Measurements from ENCODE around the gene PKD1. TPM values are rescaled to one million over a fixed set of nuclear protein-coding genes. Genes with fewer than 3 reads are reported as not detected.

PKD1 gene
- total RNA-seq, 1 donor from 2014 or later: 97.8 TPM

- no peak overlapping the region for H3K4me3 Mint-ChIP-seq (ENCODE audit: low read depth)
Measured at GRCh38 chr16:2064368-2064945, 71.2 kb downstream of the PKD1 start.

GRCh38 chr16:2063861-2064260 lies 71.8 kb downstream of the PKD1 start:
- Mint-ChIP-seq H3K4me3 (ENCODE audit: low read depth) (no peak overlapping the region), H3K9me3 (ENCODE audit: low read depth) (no peaks in the 10 kb centered on the region), H3K4me1 (ENCODE audit: low read depth) (no peaks in the 10 kb centered on the region), H3K36me3 (ENCODE audit: insufficient read depth) (peaks cover 8% of the 10 kb centered on the region), H3K27ac (no peak overlapping the region), H3K27me3 (no peaks in the 10 kb centered on the region)
- no peak for TF ChIP-seq CTCF (IDR thresholded peaks at IDR 0.05; ENCODE audit: unreplicated experiment)
- no peak for DNase-seq (ENCODE audit: low spot score, unreplicated experiment)

More at GRCh38 chr16:2064368-2064945, 71.2 kb downstream of the PKD1 start:
- no peak for DNase-seq (ENCODE audit: low spot score, unreplicated experiment)
- Mint-ChIP-seq H3K4me1 (ENCODE audit: low read depth) (no peaks in the 10 kb centered on the region), H3K9me3 (ENCODE audit: low read depth) (no peaks in the 10 kb centered on the region), H3K27me3 (no peaks in the 10 kb centered on the region), H3K27ac (no peak overlapping the region), H3K36me3 (ENCODE audit: insufficient read depth) (peaks cover 10% of the 10 kb centered on the region)
- no peak for TF ChIP-seq CTCF (IDR thresholded peaks at IDR 0.05; ENCODE audit: unreplicated experiment)

- Mint-ChIP-seq H3K27me3 (no peaks in the 10 kb centered on the region), H3K27ac (no peak overlapping the region), H3K9me3 (ENCODE audit: low read depth) (no peaks in the 10 kb centered on the region), H3K36me3 (ENCODE audit: insufficient read depth) (peaks cover 10% of the 10 kb centered on the region), H3K4me1 (ENCODE audit: low read depth) (no peaks in the 10 kb centered on the region), H3K4me3 (ENCODE audit: low read depth) (no peak overlapping the region)
- TF ChIP-seq CTCF (IDR thresholded peaks at IDR 0.05; ENCODE audit: unreplicated experiment): no peak
- no peak for DNase-seq (ENCODE audit: low spot score, unreplicated experiment)
Measured at GRCh38 chr16:2062801-2063200, 72.9 kb downstream of the PKD1 start.

GRCh38 chr16:2061526-2061925 lies 74.2 kb downstream of the PKD1 start:
- TF ChIP-seq CTCF (IDR thresholded peaks at IDR 0.05; ENCODE audit: unreplicated experiment): no peak
- DNase-seq (ENCODE audit: low spot score, unreplicated experiment): no peak
- Mint-ChIP-seq H3K4me1 (ENCODE audit: low read depth) (no peaks in the 10 kb centered on the region), H3K27me3 (no peaks in the 10 kb centered on the region), H3K36me3 (ENCODE audit: insufficient read depth) (peaks cover 12% of the 10 kb centered on the region), H3K4me3 (ENCODE audit: low read depth) (no peak overlapping the region), H3K9me3 (ENCODE audit: low read depth) (no peaks in the 10 kb centered on the region), H3K27ac (no peak overlapping the region)

GRCh38 chr16:2061023-2061422 lies 74.7 kb downstream of the PKD1 start:
- no peak for DNase-seq (ENCODE audit: low spot score, unreplicated experiment)
- Mint-ChIP-seq H3K4me3 (ENCODE audit: low read depth) (no peak overlapping the region), H3K9me3 (ENCODE audit: low read depth) (no peaks in the 10 kb centered on the region), H3K27ac (no peak overlapping the region), H3K27me3 (no peaks in the 10 kb centered on the region), H3K36me3 (ENCODE audit: insufficient read depth) (peaks cover 10% of the 10 kb centered on the region), H3K4me1 (ENCODE audit: low read depth) (no peaks in the 10 kb centered on the region)
- TF ChIP-seq CTCF (IDR thresholded peaks at IDR 0.05; ENCODE audit: unreplicated experiment): no peak
